ENCODE results near the gene CCDC3. TPM values are rescaled to one million over a fixed set of nuclear protein-coding genes. Genes with fewer than 3 reads are reported as not detected.
"Not testable (repeated sequence)": the region's sequence is repeated elsewhere in the genome, so short reads cannot be mapped to it uniquely, and the experiment has no call there.

Gene CCDC3
- total RNA-seq, 4 donors from 2014 or later: 6.1 to 57.4 (median 21.6) TPM

- in situ Hi-C loops (cut with MboI; ENCODE audit: low sequenced_read_pairs in 4 of 4) (no loop called here), intact Hi-C loops (cut with DNase I; ENCODE audit: low total_unique reads) (no loop called here)
- ATAC-seq (no peak), DNase-seq (no peak)
- TF ChIP-seq CTCF (IDR thresholded peaks at IDR 0.05 in 4 of 5, conservative IDR thresholded peaks at IDR 0.05 in 1 of 5): no peak
- TF ChIP-seq POLR2A (IDR thresholded peaks at IDR 0.05): no peak
- Histone ChIP-seq H3K4me3 (no peak overlapping the region), H3K9me3 (no peaks in the 10 kb centered on the region), H3K4me1 (no peaks in the 10 kb centered on the region), H3K36me3 (no peaks in the 10 kb centered on the region), H3K27me3 (no peaks in the 10 kb centered on the region), H3K27ac (no peak overlapping the region)
These were observed 128.3 kb downstream of the CCDC3 start for GRCh38 chr10:12873172-12873571.

- Histone ChIP-seq H3K9me3 (no peaks in the 10 kb centered on the region), H3K4me1 (no peaks in the 10 kb centered on the region), H3K4me3 (no peak overlapping the region), H3K27ac (no peak overlapping the region), H3K27me3 (no peaks in the 10 kb centered on the region), H3K36me3 (no peaks in the 10 kb centered on the region)
- intact Hi-C loops (cut with DNase I; ENCODE audit: low total_unique reads): no loop called here
- in situ Hi-C loops (cut with MboI; ENCODE audit: low sequenced_read_pairs in 4 of 4): no loop called here
- no peak for ATAC-seq
- TF ChIP-seq CTCF (IDR thresholded peaks at IDR 0.05 in 4 of 5, conservative IDR thresholded peaks at IDR 0.05 in 1 of 5): no peak
- no peak for TF ChIP-seq POLR2A (IDR thresholded peaks at IDR 0.05)
- DNase-seq: no peak
These were observed 128.9 kb downstream of the CCDC3 start for GRCh38 chr10:12872577-12872976.

DNA sequence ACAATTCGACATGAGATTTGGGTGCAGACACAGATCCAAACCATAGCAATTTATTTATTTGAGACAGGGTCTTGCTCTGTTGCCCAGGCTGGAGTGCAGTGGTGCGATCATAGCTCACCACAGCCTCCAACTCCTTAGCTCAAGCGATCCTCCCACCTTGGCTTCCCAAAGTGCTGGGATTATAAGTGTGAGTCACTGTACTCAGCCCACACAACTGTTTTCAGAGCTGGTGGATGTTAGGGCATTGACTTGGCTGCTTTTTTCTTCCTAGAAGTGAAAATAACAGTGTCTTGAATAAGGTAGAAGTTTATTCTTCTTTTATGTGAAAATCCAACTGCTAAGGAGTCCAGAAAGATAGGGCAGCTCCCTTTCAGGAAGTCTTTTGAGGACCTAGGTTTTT lies 132.1 kb downstream of the CCDC3 start:
- Histone ChIP-seq H3K9me3 (no peaks in the 10 kb centered on the region), H3K27ac (no peak overlapping the region), H3K27me3 (no peaks in the 10 kb centered on the region), H3K4me1 (no peaks in the 10 kb centered on the region), H3K36me3 (no peaks in the 10 kb centered on the region), H3K4me3 (no peak overlapping the region)
- TF ChIP-seq CTCF (IDR thresholded peaks at IDR 0.05 in 4 of 5, conservative IDR thresholded peaks at IDR 0.05 in 1 of 5): no peak
- no peak for TF ChIP-seq POLR2A (IDR thresholded peaks at IDR 0.05)
- DNase-seq: no peak
- no peak for ATAC-seq
- intact Hi-C loops (cut with DNase I; ENCODE audit: low total_unique reads): no loop called here
- in situ Hi-C loops (cut with MboI; ENCODE audit: low sequenced_read_pairs in 4 of 4): no loop called here

DNA sequence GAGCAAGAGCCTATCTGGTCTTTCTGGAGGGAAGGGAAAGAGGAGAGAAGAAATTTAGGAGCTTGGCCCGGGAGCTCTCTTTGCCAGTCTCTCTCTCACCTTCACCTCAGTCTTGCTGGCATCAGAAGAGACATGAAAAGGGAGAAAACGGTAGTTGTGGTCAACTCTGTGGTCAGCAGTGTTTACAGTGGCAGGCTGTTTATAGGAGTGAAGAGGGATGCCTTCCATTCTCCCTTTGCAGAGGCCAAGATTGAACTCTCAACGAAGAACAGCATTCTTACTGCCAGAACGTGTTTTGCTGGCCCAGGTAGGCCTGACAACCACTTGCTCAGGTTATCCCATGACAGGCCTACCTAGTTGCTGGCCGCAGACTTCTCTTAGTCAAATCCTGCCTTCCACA lies 133.3 kb downstream of the CCDC3 start:
- intact Hi-C loops (cut with DNase I; ENCODE audit: low total_unique reads) (no loop called here), in situ Hi-C loops (cut with MboI; ENCODE audit: low sequenced_read_pairs in 4 of 4) (no loop called here)

GRCh38 chr10:12865515-12865914 lies 136.0 kb downstream of the CCDC3 start:
- H3K4me1 ChIP-seq; H3K27me3 ChIP-seq; DNase-seq; H3K4me3 ChIP-seq; H3K9me3 ChIP-seq; H3K36me3 ChIP-seq; ATAC-seq; intact Hi-C loops (cut with DNase I; ENCODE audit: low total_unique reads); in situ Hi-C loops (cut with MboI; ENCODE audit: low sequenced_read_pairs in 4 of 4); H3K27ac ChIP-seq: not testable (repeated sequence)

More for the DNA sequence above, 133.3 kb downstream of the CCDC3 start:
- DNase-seq (no peak), ATAC-seq (no peak)
- Histone ChIP-seq H3K4me1 (no peaks in the 10 kb centered on the region), H3K27me3 (no peaks in the 10 kb centered on the region), H3K36me3 (no peaks in the 10 kb centered on the region), H3K4me3 (no peak overlapping the region), H3K27ac (no peak overlapping the region), H3K9me3 (no peaks in the 10 kb centered on the region)
- TF ChIP-seq POLR2A (IDR thresholded peaks at IDR 0.05): no peak

DNA sequence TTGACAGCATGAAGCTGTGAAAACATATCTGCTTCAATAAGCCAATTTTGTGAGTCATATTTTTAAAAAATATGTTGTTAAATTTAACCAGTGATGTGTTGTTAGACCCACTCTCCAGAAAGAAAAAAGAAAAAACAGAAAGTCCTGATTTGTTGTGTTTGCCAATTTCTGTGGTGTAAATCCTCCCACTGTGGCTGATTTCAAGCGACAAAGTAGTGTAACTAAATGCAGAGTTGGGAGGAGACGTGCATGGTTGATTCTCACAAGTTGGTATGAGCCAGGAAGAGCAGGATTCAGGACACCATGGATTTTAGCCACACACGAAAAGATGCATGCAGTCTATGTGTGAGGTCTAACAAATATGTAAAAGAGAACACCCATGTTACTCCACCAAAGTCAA lies 139.1 kb downstream of the CCDC3 start:
- intact Hi-C loops (cut with DNase I; ENCODE audit: low total_unique reads): no loop called here
- DNase-seq: no peak
- no peak overlapping the region for H3K27ac ChIP-seq

More for the DNA sequence above, 139.1 kb downstream of the CCDC3 start:
- Histone ChIP-seq H3K36me3 (no peaks in the 10 kb centered on the region), H3K27me3 (no peaks in the 10 kb centered on the region), H3K4me1 (no peaks in the 10 kb centered on the region), H3K9me3 (no peaks in the 10 kb centered on the region), H3K4me3 (no peak overlapping the region)
- in situ Hi-C loops (cut with MboI; ENCODE audit: low sequenced_read_pairs in 4 of 4): no loop called here
- TF ChIP-seq CTCF (IDR thresholded peaks at IDR 0.05 in 4 of 5, conservative IDR thresholded peaks at IDR 0.05 in 1 of 5): no peak
- ATAC-seq: no peak
